Mucosa of descending colon (tissue), 3 donors: ENCODE data around the gene CHURC1. TPM values are rescaled to one million over a fixed set of nuclear protein-coding genes. Genes with fewer than 3 reads are reported as not detected.
"Not testable (repeated sequence)": the region's sequence is repeated elsewhere in the genome, so short reads cannot be mapped to it uniquely, and the experiment has no call there.

Experiments used
- ATAC-seq: fragments of 200-7000 bp; cut with Tn5 transposase; one replicate; pipeline ENCODE4 v1.9.1; 2020; ENCODE audit warnings: mild to moderate bottlenecking, moderate library complexity
- DNase-seq, 3 donors: peaks; one replicate each; pipeline ENCODE4 v3.0.0-alpha.2; 2020
- H3K36me3 ChIP-seq: fragments of 200-600 bp; one replicate; pipeline ENCODE4 v1.8.0; 2021; ENCODE audit warnings: low read depth, mild to moderate bottlenecking
- H3K4me1 ChIP-seq: fragments of 200-600 bp; one replicate; pipeline ENCODE4 v1.8.0; 2021; ENCODE audit warnings: low read depth, mild to moderate bottlenecking
- H3K4me3 ChIP-seq: fragments of 200-600 bp; one replicate; pipeline ENCODE4 v1.8.0; 2021; ENCODE audit warnings: mild to moderate bottlenecking
- H3K9me3 ChIP-seq: fragments of 200-600 bp; one replicate; pipeline ENCODE4 v1.8.0; 2021; ENCODE audit warnings: mild to moderate bottlenecking
- intact Hi-C, 2 donors: fragments of 100-400 bp; cut with DNase I in 1 of 2; cut with micrococcal nuclease in 1 of 2; formaldehyde crosslinking; loops; one replicate each; pipeline versions ENCODE4 v1.11.0 to v1.11.1; 2022; cut with DNase I, micrococcal nuclease
- total RNA-seq, 3 donors: library from RNA; stranded (reverse); fragmentation: NEBNext Ultra II Directional in 2 of 3; extraction: Animal tissue kit (Norgen Biotek cat#: 25700) in 2 of 3; gene quantifications; one replicate each; pipeline versions ENCODE4 v1.2.1 to v1.2.4, GENCODE V29; 2021 to 2023
- TF ChIP-seq, protein P1 (sequence below): fragments of 200-600 bp; IDR thresholded peaks from one replicate; pipeline ENCODE4 v1.8.0; 2022; ENCODE audit warnings: antibody characterized with exemption, mild to moderate bottlenecking
- donor health status: DM: no; HTN: no; CAD: no; lungs with moderate emphysema.
- donor health status: DM: no; HTN: no; CAD: no.
- donor health status: DM: no; HTN: yes; CAD: no.

The CHURC1 gene
- total RNA-seq, 3 donors from 2014 or later, result 52.4 to 66.5 (median 65.4) TPM

- no peak for DNase-seq
- intact Hi-C loops, result no loop called here
Observed at GRCh38 chr14:64912261-64912660, 2.0 kb upstream of the CHURC1 start.

DNA sequence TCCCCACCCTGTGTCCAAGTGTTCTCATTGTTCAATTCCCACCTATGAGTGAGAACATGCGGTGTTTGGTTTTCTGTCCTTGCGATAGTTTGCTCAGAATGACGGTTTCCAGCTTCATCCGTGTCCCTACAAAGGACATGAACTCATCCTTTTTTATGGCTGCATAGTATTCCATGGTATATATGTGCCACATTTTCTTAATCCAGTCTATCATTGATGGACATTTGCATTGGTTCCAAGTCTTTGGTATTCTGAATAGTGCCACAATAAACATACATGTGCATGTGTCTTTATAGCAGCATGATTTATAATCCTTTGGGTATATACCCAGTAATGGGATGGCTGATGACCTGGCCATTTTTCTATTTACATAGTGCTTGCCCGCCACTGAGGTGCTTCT, 778 bp upstream of the CHURC1 start:
- not testable (repeated sequence) for DNase-seq

More at GRCh38 chr14:64912261-64912660, 2.0 kb upstream of the CHURC1 start:
- H3K4me3 ChIP-seq, result no peak overlapping the region
- peaks cover 11% of the 10 kb centered on the region for H3K4me1 ChIP-seq
- no peaks in the 10 kb centered on the region for H3K9me3 ChIP-seq
- TF ChIP-seq, protein P1, sequence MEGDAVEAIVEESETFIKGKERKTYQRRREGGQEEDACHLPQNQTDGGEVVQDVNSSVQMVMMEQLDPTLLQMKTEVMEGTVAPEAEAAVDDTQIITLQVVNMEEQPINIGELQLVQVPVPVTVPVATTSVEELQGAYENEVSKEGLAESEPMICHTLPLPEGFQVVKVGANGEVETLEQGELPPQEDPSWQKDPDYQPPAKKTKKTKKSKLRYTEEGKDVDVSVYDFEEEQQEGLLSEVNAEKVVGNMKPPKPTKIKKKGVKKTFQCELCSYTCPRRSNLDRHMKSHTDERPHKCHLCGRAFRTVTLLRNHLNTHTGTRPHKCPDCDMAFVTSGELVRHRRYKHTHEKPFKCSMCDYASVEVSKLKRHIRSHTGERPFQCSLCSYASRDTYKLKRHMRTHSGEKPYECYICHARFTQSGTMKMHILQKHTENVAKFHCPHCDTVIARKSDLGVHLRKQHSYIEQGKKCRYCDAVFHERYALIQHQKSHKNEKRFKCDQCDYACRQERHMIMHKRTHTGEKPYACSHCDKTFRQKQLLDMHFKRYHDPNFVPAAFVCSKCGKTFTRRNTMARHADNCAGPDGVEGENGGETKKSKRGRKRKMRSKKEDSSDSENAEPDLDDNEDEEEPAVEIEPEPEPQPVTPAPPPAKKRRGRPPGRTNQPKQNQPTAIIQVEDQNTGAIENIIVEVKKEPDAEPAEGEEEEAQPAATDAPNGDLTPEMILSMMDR, result no peak
- no peaks in the 10 kb centered on the region for H3K36me3 ChIP-seq
- ATAC-seq, result no peak

GRCh38 chr14:64915029-64915424, 772 bp downstream of the CHURC1 start:
- TF ChIP-seq, protein P1, result no peak

More for the DNA sequence above, 778 bp upstream of the CHURC1 start:
- H3K36me3 ChIP-seq, ATAC-seq, H3K9me3 ChIP-seq, intact Hi-C loops, H3K4me3 ChIP-seq: not testable (repeated sequence)
- peaks cover 11% of the 10 kb centered on the region for H3K4me1 ChIP-seq

DNA sequence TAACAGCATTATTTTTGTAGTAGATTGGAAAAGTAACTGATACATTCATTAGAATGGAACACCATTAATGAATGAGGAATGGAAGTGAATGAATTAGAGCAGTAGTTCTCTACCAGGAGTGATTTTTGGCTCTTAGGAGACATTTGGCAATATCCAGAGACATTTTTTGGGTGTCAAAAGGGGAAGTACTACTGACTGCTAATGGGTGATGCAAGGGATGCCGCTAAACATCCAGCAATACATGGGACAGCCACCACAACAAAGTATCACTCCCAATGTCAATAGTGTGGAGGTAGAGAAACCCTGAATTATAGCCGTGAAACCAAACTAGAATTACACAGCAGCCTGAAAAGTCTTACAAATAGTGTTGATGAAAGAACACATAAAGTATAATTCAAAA, 1.5 kb downstream of the CHURC1 start:
- ATAC-seq, result no peak
- Histone ChIP-seq H3K9me3 (no peaks in the 10 kb centered on the region), H3K4me1 (peaks cover 11% of the 10 kb centered on the region), H3K4me3 (no peak overlapping the region), H3K36me3 (no peaks in the 10 kb centered on the region)
- intact Hi-C loops, result no loop called here
- TF ChIP-seq, protein P1, result no peak
- no peak for DNase-seq

More at GRCh38 chr14:64915029-64915424, 772 bp downstream of the CHURC1 start:
- peaks cover 11% of the 10 kb centered on the region for H3K4me1 ChIP-seq
- H3K9me3 ChIP-seq, result no peaks in the 10 kb centered on the region
- peak overlapping the region; percentile 96 for H3K4me3 ChIP-seq
- DNase-seq (no peak), ATAC-seq (no peak)
- intact Hi-C loops, result no loop called here
- no peaks in the 10 kb centered on the region for H3K36me3 ChIP-seq

- ATAC-seq (no peak), DNase-seq (no peak)
- TF ChIP-seq, protein P1, result no peak
- H3K9me3 ChIP-seq, result no peaks in the 10 kb centered on the region
- H3K4me1 ChIP-seq, result peaks cover 11% of the 10 kb centered on the region
- intact Hi-C loops, result no loop called here
- no peak overlapping the region for H3K4me3 ChIP-seq
- H3K36me3 ChIP-seq, result no peaks in the 10 kb centered on the region
Observed at GRCh38 chr14:64918216-64918615, 4.0 kb downstream of the CHURC1 start.

DNA sequence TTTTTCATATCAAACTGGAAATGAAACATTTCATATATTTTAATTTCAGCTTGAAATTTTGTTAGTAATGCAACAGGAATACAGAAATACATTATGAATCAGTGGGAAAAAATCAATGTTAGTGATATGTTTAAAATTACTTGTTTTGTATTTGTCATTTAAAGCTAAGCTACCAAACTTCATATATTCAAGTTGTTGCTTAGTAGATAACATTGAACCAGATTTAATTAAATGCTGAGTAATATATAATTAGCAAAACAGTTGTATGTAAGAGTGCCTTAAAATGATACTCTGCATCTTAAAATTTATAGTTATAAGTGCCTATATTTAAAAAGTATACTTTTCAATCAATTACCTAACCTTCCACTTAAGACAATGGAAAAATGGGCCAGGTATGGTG, 5.0 kb downstream of the CHURC1 start:
- DNase-seq (no peak), ATAC-seq (no peak)
- intact Hi-C loops, result no loop called here
- TF ChIP-seq, protein P1, result no peak
- Histone ChIP-seq H3K36me3 (no peaks in the 10 kb centered on the region), H3K4me1 (peaks cover 13% of the 10 kb centered on the region), H3K9me3 (no peaks in the 10 kb centered on the region), H3K4me3 (no peak overlapping the region)
